ENCODE measurements around the gene MORN4. TPM values are rescaled to one million over a fixed set of nuclear protein-coding genes. Genes with fewer than 3 reads are reported as not detected.

MORN4 gene
- total and polyA plus RNA-seq, 9 of the 15 experiments (the other 6 are each of a cell fraction or from before 2014, with no cell fraction given): 8.3 to 23.9 (median 11.7) TPM

DNA sequence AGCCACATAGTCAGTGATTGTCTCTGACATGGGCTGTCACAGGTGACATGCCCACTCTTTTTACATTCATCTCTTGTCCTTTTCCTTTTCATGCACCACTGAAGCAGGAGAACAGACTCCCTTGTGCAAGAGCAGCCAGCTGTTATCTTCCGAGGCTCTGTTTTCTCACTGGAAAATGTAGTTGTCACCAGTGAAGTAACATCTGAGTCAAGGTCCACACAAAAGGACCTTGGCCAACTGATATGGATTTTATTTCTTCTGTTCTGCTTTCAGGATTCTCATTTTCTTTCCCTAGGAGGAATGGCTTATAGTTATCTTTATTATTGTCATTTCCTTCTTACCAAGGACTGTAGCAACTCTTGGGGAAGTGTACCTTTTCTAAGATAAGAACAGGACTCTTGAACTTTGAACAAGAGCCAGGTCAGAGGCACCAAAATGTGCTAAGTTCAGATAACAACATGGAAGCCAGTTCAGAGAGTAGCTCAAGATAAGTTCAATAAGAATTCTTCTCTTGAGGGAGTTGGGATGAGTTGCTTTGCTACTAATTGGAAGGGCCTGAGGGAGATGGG lies 31.1 kb upstream of the MORN4 start (continued):
- no peak for TF ChIP-seq BRD4 (IDR thresholded peaks at IDR 0.05)
- TF ChIP-seq, protein P1, sequence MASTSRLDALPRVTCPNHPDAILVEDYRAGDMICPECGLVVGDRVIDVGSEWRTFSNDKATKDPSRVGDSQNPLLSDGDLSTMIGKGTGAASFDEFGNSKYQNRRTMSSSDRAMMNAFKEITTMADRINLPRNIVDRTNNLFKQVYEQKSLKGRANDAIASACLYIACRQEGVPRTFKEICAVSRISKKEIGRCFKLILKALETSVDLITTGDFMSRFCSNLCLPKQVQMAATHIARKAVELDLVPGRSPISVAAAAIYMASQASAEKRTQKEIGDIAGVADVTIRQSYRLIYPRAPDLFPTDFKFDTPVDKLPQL (IDR thresholded peaks at IDR 0.05; ENCODE audit: extremely low read depth, insufficient read length): no peak
- TF ChIP-seq, protein P2, sequence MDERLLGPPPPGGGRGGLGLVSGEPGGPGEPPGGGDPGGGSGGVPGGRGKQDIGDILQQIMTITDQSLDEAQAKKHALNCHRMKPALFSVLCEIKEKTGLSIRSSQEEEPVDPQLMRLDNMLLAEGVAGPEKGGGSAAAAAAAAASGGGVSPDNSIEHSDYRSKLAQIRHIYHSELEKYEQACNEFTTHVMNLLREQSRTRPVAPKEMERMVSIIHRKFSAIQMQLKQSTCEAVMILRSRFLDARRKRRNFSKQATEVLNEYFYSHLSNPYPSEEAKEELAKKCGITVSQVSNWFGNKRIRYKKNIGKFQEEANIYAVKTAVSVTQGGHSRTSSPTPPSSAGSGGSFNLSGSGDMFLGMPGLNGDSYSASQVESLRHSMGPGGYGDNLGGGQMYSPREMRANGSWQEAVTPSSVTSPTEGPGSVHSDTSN (CRISPR knock-in tag; IDR thresholded peaks at IDR 0.05; ENCODE audit: low read depth): no peak
- TF ChIP-seq, protein P2 (tag; conservative IDR thresholded peaks at IDR 0.05; ENCODE audit: low read depth): no peak
- TF ChIP-seq, protein P3, sequence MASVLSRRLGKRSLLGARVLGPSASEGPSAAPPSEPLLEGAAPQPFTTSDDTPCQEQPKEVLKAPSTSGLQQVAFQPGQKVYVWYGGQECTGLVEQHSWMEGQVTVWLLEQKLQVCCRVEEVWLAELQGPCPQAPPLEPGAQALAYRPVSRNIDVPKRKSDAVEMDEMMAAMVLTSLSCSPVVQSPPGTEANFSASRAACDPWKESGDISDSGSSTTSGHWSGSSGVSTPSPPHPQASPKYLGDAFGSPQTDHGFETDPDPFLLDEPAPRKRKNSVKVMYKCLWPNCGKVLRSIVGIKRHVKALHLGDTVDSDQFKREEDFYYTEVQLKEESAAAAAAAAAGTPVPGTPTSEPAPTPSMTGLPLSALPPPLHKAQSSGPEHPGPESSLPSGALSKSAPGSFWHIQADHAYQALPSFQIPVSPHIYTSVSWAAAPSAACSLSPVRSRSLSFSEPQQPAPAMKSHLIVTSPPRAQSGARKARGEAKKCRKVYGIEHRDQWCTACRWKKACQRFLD (CRISPR knock-in tag; IDR thresholded peaks at IDR 0.05): peak; percentile 49
- TF ChIP-seq, protein P4, sequence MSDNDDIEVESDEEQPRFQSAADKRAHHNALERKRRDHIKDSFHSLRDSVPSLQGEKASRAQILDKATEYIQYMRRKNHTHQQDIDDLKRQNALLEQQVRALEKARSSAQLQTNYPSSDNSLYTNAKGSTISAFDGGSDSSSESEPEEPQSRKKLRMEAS (CRISPR knock-in tag; IDR thresholded peaks at IDR 0.05): no peak
- TF ChIP-seq ZKSCAN8 (CRISPR knock-in tag; IDR thresholded peaks at IDR 0.05): no peak
- no peak for TF ChIP-seq BRD9 (IDR thresholded peaks at IDR 0.05; ENCODE audit: low read depth, partially characterized antibody)
- no peak for TF ChIP-seq RAD51 (IDR thresholded peaks at IDR 0.05; ENCODE audit: borderline replicate concordance, low read depth)
- TF ChIP-seq SLC30A9 (CRISPR knock-in tag; IDR thresholded peaks at IDR 0.05): no peak
- no peak for TF ChIP-seq ZNF263 (CRISPR knock-in tag; IDR thresholded peaks at IDR 0.05; ENCODE audit: borderline replicate concordance)
- TF ChIP-seq NBN (IDR thresholded peaks at IDR 0.05; ENCODE audit: low read depth): peak; percentile 48; the same call in 1 of the 2 replicates
- no peak for TF ChIP-seq ZNF507 (tag; conservative IDR thresholded peaks at IDR 0.05)
- no peak for TF ChIP-seq HMG20A (CRISPR knock-in tag; conservative IDR thresholded peaks at IDR 0.05)
- no peak for TF ChIP-seq RHOXF2B (CRISPR knock-in tag; conservative IDR thresholded peaks at IDR 0.05)
- TF ChIP-seq CBFA2T3 (IDR thresholded peaks at IDR 0.05): peak; percentile 96
- no peak for TF ChIP-seq ZNF12 (CRISPR knock-in tag; IDR thresholded peaks at IDR 0.05)
- TF ChIP-seq POLR2G (IDR thresholded peaks at IDR 0.05; ENCODE audit: low read depth, low read length): no peak
- TF ChIP-seq PRPF4 (IDR thresholded peaks at IDR 0.05; ENCODE audit: insufficient read depth, low read depth, low read length, poor library complexity, severe bottlenecking): no peak
- no peak for TF ChIP-seq CSDE1 (IDR thresholded peaks at IDR 0.05)
- TF ChIP-seq, protein P5, sequence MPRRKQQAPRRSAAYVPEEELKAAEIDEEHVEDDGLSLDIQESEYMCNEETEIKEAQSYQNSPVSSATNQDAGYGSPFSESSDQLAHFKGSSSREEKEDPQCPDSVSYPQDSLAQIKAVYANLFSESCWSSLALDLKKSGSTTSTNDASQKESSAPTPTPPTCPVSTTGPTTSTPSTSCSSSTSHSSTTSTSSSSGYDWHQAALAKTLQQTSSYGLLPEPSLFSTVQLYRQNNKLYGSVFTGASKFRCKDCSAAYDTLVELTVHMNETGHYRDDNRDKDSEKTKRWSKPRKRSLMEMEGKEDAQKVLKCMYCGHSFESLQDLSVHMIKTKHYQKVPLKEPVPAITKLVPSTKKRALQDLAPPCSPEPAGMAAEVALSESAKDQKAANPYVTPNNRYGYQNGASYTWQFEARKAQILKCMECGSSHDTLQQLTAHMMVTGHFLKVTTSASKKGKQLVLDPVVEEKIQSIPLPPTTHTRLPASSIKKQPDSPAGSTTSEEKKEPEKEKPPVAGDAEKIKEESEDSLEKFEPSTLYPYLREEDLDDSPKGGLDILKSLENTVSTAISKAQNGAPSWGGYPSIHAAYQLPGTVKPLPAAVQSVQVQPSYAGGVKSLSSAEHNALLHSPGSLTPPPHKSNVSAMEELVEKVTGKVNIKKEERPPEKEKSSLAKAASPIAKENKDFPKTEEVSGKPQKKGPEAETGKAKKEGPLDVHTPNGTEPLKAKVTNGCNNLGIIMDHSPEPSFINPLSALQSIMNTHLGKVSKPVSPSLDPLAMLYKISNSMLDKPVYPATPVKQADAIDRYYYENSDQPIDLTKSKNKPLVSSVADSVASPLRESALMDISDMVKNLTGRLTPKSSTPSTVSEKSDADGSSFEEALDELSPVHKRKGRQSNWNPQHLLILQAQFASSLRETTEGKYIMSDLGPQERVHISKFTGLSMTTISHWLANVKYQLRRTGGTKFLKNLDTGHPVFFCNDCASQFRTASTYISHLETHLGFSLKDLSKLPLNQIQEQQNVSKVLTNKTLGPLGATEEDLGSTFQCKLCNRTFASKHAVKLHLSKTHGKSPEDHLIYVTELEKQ (CRISPR knock-in tag; IDR thresholded peaks at IDR 0.05): no peak
- TF ChIP-seq TCF3 (CRISPR knock-in tag; IDR thresholded peaks at IDR 0.05): peak; percentile 93
